Measurements from ENCODE around the gene SESTD1. TPM values are rescaled to one million over a fixed set of nuclear protein-coding genes. Genes with fewer than 3 reads are reported as not detected.

SESTD1 gene
- polyA plus RNA-seq, 2 of the 4 experiments (the other 2 are of a cell fraction), result 12.6 to 26.0 TPM

GRCh38 chr2:179184610-179185009 is 80.0 kb downstream of the SESTD1 start:
- ATAC-seq (no peak), DNase-seq (ENCODE audit: low read depth in 1 of 2, low spot score in 1 of 2) (no peak), FAIRE-seq (no peak)
- peaks cover 8% of the 10 kb centered on the region; the same call in 2 of the 3 replicates for H3K4me1 ChIP-seq
- H3K9me3 ChIP-seq, result no peaks in the 10 kb centered on the region
- WGBS (ENCODE audit: missing lambda C conversion rate), result 90% methylated on average over 1 of the region's 1 CpG
- no peak for TF ChIP-seq USF2 (IDR thresholded peaks at IDR 0.05)
- no peak for TF ChIP-seq MAFK (IDR thresholded peaks at IDR 0.05; ENCODE audit: partially characterized antibody)
- TF ChIP-seq EHF (CRISPR knock-in tag; IDR thresholded peaks at IDR 0.05), result no peak
- no peak for TF ChIP-seq FOXS1 (CRISPR knock-in tag; IDR thresholded peaks at IDR 0.05)
- no peak for TF ChIP-seq HES2 (IDR thresholded peaks at IDR 0.05)
- TF ChIP-seq ZSCAN20 (CRISPR knock-in tag; IDR thresholded peaks at IDR 0.05), result no peak
- no peak for TF ChIP-seq KDM5A (IDR thresholded peaks at IDR 0.05)
- TF ChIP-seq, protein P1, sequence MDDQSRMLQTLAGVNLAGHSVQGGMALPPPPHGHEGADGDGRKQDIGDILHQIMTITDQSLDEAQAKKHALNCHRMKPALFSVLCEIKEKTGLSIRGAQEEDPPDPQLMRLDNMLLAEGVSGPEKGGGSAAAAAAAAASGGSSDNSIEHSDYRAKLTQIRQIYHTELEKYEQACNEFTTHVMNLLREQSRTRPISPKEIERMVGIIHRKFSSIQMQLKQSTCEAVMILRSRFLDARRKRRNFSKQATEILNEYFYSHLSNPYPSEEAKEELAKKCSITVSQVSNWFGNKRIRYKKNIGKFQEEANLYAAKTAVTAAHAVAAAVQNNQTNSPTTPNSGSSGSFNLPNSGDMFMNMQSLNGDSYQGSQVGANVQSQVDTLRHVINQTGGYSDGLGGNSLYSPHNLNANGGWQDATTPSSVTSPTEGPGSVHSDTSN (IDR thresholded peaks at IDR 0.05), result no peak
- no peak for TF ChIP-seq RCOR1 (IDR thresholded peaks at IDR 0.05; ENCODE audit: low read depth, low read length)
- no peak for TF ChIP-seq SREBF2 (IDR thresholded peaks at IDR 0.05)
- H3K4me3 ChIP-seq, result no peak overlapping the region
- H3K4me2 ChIP-seq, result no peak overlapping the region
- ChIA-PET CTCF (no interaction called here), POLR2A (no interaction called here)
- H3K27ac ChIP-seq, result no peak overlapping the region

GRCh38 chr2:179181002-179181401 is 83.6 kb downstream of the SESTD1 start:
- Histone ChIP-seq H3K4me3 (no peak overlapping the region), H3K4me2 (no peak overlapping the region), H3K4me1 (peaks cover 8% of the 10 kb centered on the region; the same call in 2 of the 3 replicates), H3K27ac (no peak overlapping the region), H3K9me3 (no peaks in the 10 kb centered on the region)
- 86% methylated on average over 3 of the region's 3 CpGs for WGBS (ENCODE audit: missing lambda C conversion rate)
- DNase-seq (ENCODE audit: low read depth in 1 of 2, low spot score in 1 of 2), result no peak
- ATAC-seq, result no peak
- TF ChIP-seq RARB (CRISPR knock-in tag; IDR thresholded peaks at IDR 0.05) (no peak), EHF (CRISPR knock-in tag; IDR thresholded peaks at IDR 0.05) (no peak), FOSB (CRISPR knock-in tag; IDR thresholded peaks at IDR 0.05) (no peak), POLR2A (IDR thresholded peaks at IDR 0.05; ENCODE audit: low read length) (no peak), TFCP2L1 (CRISPR knock-in tag; IDR thresholded peaks at IDR 0.05) (no peak), REST (IDR thresholded peaks at IDR 0.05) (no peak), NFE2L2 (conservative IDR thresholded peaks at IDR 0.05; ENCODE audit: low read length) (no peak), EP300 (IDR thresholded peaks at IDR 0.05) (no peak), FOXS1 (CRISPR knock-in tag; IDR thresholded peaks at IDR 0.05) (no peak), ZNF302 (CRISPR knock-in tag; IDR thresholded peaks at IDR 0.05) (no peak), MAZ (IDR thresholded peaks at IDR 0.05; ENCODE audit: borderline replicate concordance, low read depth, low read length) (no peak), CBX2 (IDR thresholded peaks at IDR 0.05; ENCODE audit: borderline replicate concordance, low read depth) (no peak), HEYL (CRISPR knock-in tag; IDR thresholded peaks at IDR 0.05) (no peak)
- TF ChIP-seq, protein P1 (IDR thresholded peaks at IDR 0.05), result no peak
- FAIRE-seq, result no peak
- POLR2A ChIA-PET, result no interaction called here
- CTCF ChIA-PET, result no interaction called here
